Activated CD4-positive, alpha-beta T cell treated with anti-CD3 and anti-CD28 coated beads for 48 hours (primary cell): Measurements from ENCODE around the gene FHIT.

Source experiments
- DNase-seq: peaks from one replicate; pipeline ENCODE4 v3.0.0-alpha.2; 2020

FHIT gene

DNA sequence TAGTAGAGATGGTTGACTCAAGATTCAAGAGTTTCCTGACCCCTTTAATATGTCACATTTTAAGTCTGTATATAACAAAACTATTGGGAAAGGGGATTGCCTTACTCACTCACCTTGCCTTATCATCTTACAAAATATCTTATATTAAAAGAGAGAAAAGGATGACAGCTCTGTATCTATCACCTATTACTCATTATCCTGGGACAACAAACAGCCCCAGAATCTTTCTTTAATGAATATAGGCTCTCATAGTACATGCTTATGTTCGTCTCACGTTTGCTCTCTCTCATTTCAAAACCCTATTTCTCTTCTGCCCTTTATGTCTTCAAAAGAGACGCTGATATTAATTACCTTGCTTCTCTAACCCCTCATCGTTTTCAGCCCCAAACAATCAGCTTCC lies 1178.0 kb downstream of the FHIT start:
- DNase-seq: no peak

DNA sequence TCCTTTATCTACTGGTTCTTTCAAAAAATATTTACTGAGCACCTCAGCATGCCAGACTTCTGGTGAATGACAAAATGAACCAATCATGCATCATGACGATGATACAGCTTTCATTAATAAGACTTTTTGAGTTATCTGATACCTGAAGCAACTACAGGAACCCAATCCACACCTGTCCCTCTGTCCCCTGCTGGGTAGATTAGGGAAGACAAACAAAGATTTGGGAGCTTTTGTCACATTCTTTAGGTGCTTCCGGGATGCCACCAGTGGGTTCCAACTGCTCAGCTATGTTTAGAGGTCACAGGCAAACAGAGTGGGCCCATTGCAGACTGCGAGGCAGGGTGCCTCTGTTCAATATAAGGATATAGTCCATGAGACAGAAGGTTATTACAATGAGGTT lies 1180.9 kb downstream of the FHIT start:
- DNase-seq: no peak

DNA sequence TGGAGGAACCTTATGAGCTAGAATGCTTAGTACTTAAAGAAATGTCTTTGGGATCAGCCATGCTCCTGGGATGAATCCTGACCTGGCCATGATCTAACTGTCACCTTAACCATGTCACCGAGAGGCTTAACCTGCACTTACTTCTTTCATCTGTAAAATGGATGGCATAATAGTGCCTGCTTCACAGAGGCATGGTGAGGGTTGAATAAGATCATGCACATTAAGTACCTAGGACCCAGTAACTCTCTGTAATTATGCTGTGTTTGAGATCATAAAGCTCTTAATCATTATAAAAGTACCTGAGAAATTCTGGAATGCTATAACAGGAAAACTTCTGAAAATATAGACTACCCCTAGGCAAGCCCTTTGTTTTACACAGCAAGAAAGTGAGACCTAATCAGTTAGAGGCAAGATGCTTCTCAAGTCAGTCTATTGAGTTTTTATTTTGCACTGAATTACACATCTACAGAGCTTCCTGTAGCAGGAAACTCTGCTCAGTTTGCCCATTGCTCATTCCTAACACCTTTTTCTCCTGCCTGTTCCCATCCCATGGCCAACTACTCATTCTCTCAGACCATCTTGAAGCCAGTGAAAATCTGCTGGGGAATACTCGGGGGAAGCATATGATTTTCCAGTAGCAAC lies 1185.9 kb downstream of the FHIT start:
- no peak for DNase-seq

DNA sequence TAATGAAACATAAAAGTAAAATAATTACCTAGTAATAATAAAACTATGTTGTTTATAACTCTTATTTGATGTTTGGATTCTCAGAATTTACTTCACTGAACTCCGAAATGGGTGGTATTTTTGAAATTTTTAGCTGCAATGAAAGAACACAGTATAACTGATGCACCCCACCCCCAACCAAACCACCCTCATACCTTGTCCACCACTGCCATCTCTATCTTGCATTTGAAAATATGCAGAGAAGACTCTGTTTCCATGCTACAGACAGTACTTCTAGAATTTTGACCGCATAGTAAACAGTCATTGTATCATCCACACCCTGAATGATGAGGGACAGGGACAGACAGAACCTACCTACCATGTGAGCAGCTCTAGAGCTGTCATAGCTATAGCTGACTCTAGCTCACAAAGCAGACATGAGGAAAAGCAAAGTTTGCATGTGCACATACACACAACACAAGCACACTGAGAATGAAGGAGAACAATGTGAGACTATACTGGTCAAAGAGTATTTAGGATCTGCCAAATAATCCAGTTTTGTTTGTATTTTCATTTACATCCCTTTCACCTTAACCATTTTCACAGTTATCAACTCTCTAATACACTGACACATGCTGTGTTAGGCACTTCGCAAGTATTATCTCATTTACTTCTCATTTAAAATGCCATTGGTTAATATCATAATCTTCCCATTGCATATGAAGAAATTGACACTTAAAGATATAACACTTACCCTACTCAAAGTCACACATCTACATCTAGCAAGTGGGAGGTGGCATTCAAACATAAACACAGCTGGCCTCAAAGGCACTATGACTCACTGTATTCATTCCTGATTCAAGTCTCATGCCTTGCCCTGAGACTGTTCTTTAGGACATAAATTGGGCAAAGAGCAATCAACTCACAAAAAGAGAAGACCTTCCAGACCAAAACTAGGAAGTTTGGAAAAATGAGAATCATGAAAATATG lies 1186.8 kb downstream of the FHIT start:
- no peak for DNase-seq

DNA sequence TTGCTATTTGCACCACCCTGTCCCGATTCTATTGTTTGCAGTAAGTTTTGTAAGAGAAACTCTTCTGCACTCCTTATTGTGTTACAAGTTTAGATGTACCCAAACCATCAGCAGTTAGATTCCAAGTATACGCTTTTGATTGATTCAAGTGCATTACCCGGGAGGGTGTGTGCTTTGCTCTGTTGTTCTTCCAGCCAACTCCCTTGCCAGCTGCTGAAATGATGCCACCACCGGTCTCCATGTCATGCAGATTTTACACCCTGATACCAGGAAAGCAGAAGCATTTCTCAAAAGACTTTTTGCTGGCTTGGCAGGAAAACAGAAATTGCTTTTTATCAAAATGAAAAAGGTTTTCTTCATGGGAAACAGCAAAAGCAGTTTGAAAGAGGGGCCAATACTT lies 1194.8 kb downstream of the FHIT start:
- DNase-seq: peak; percentile 48

DNA sequence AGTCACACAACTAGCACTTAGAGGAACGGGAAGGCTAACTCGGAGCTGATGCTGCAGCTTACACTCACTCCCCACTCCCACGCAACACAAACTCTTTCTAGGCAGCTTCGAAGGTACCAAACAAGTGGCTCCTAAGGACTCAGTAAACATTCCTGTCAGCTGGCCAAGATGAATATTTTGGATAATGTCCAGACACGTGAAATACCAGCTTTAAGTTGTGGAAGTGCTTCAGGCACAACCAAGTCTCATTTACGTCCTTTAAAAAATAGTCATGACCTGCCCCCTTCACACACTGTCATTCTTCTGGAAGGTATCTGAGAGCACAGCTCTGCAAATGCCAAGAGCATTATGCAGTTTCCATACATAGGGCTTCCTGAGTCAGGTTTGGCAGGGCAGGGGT lies 1195.5 kb downstream of the FHIT start:
- no peak for DNase-seq

DNA sequence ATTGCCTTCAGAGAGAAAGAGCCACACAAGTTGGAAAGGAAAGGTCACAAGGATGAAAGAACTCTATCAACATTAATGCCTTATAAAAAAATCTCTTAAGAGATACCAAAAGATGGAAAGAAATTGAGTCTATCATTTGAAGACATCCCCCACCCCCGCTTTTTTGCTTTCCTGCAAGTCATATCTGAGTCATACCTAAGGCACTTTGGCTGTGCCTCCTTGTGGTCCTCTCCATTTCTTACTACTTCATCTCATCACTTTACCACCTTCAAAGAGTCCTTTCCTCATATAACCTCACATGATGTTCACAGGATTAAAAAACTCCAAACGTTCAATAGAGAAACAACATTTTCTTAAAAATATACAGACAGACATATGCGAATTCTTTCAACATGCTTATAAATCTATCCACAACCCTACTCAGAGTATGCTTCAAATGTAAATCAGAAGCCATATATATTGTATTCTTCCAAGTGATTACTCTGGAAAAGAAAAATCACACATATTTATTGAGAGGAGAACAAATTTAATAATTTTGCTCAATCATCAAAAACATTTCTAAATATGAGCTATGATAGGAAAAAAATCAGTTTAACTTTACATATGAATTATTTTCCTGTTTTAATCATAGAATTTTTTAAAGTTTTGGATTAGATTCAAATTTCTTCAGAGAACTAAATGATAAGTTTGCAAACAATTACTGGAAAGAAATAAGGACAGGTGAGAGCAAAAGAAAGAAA lies 1197.6 kb downstream of the FHIT start:
- peak; percentile 78 for DNase-seq

DNA sequence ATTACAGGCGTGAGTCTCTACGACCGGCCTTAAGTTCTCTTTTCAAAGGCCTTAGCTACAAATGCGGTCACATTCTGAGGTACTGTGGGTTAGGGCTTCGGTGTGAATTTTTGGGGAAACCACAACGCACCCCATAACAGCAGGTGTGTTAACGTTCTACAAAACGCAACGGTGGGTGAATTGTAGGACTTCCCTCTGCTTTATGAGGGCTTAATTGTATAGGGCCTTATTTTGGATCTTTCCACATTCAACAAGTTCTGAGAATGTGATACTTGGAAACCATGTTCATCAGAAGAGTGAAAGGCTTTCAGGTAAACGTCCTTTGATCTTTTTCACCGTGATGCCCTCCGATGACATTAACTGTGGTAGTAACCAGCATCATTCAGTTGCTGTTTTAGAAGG lies 1202.8 kb downstream of the FHIT start:
- DNase-seq: peak; percentile 54

DNA sequence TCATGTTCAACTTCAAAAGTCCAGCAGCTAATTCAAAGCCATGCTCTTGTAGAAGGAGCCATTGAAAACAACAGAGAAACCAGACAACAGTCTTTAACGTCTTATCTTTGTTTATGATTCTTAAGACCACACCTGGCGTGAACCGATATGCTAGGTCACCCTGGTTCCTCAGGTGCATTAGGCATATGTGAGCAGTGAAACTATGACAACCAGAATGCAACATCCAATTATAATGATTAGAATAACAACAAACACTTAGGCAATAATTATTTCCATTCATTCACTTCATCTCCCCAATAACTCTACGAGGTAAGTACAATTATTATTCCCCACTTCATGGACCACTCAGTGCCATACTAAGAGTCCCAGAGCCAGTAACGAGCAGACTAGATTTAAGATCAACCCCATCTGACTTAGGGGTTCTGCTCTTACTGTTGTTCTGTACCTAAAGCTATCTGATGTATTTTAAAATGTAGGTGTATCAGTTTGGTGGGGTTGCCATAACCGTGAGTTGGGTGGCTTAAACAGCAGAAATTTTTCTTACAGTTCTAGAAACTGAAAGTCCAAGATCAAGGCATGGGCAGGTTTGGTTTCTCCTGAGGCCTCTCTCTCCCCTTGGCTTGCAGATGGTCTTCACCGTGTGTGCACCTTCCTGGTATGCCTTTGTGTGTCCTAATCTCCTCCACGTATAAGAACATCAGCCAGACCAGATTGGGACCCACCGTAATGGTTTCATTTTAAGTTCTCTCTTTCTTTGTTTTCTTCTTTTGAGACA lies 1203.6 kb downstream of the FHIT start:
- DNase-seq: peak; percentile 15

DNA sequence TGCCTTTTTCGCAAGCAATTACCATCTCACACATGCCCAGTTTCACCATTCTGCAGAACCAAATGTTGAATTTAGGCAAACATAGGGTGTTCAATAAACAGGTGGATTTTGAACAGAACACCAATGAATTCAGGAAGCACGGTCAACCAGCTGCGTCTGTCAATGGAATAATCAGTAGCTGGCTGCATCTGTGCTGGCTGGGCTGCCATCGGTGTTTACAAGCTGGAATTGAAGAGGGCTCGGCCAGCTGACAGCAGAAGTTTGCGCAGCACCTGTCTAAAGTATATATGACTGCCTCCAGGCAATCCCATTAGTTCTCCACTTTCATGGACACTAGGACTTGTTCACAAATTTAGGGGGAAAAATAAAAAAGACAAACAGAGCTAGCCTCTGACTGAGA lies 1205.0 kb downstream of the FHIT start:
- no peak for DNase-seq

DNA sequence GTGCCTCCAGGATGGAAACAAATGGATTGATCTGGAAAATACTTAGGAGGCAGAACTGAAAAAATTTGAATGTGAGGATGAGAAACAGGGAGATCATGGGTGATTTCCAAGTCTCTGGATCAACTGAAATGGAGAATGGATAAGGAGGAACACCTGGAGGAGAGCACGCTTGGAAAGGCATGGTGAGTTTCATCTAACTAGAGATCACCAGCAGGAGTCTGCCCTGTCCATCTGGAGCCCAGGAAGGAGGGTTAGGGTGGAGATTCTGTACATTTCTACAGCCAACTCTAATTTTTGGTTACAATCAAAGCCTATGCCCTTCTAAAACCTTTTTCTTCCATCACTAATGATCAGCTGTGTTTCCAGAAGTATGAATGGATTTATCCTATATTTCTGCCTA lies 1205.6 kb downstream of the FHIT start:
- DNase-seq: no peak

DNA sequence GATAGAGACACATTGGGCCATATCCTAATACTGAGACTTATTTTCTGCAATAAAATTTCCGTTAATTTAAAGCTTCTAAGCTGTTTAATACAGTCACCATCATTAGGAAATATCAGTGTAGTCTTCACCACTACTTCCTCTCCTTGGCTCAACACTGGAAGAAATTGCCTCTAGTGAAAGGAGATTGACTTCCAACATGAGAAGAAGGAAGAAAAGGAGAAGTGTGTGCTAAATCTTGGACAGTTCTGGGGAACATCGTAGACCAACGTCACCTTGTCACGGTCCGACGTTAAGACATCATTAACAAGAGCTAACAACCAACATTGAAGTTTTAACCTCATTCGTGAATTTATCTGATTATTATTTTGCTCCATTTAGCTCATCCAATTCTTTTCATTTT lies 1214.4 kb downstream of the FHIT start:
- DNase-seq: no peak

DNA sequence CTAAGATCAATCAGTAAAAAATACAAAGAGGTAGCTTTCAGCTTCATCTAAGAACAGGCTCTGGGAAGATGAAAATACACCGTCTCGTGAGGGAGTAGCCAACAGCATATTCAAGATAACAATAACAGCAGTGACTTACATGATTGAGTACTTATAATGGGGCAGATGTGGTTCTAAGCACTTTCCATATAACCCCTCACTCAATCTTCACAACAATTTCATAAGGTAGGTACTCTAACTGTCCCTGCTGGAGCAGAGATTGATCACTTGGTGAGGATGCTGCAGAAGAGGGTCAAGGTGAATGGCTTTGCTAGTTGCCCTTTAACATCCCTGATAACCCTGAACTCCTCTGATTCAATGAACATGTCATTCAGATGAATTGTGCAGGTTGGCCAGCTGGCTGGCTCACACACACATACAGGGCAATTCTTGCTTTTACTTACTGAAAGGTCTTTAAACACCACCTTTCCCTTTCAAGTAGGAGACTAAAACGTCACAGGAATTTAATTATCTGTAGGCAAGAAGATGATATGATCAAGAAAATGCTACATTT lies 1217.3 kb downstream of the FHIT start:
- DNase-seq: no peak

DNA sequence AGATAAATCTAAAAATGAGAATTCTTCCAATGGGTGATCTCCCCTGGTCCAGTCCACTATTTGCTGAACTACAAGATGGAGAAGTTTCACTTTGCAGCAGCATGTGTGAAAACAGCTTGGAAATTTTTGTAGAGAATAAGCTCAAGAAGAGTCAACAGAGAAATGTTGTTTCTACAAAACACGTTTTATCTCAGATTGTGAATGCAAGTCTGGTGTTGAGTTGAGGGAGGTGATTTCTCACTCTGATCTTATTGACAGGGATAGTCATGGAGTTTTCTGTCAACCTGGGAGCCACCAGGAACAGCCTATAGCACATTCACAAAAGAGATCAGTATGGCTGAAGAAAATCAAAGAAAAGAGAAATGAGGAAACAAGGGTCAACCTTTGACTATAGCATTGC lies 1220.3 kb downstream of the FHIT start:
- DNase-seq: no peak

DNA sequence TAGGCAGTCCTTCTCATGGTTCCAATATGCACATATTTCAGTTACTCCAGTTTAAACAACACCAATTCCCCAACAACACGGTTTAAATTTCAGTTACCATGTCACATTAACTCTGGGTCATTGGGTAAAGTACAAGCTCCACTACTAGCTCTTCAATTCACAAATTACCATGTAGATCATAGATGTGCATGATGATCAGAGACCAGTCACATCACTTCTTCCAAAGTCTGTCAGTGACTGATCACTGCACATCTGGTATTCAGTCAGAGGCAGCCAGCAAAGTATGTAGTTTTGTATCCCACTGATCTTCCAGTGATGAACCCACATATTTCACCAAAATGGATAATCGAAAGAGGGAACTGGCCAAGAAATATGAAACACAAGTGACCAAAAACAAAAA lies 1223.0 kb downstream of the FHIT start:
- DNase-seq: no peak

DNA sequence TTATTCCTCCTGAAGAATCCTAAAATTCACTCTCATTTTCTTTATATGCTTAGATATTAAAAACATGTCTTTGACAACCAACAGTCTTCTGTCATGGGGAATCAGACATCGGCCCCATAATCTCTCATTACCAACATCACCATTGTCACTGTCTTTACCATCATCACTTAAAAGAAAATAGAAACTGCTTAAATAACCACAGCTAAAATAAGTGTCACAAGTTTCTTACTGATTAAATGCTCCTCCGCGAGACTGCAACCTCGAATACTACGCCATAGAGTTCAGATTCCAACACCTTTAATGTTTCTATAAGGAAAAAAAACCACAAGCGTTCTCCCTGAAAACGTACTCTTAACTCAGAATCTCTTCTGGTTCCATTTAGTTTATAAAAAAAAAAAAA lies 1223.9 kb downstream of the FHIT start:
- no peak for DNase-seq

DNA sequence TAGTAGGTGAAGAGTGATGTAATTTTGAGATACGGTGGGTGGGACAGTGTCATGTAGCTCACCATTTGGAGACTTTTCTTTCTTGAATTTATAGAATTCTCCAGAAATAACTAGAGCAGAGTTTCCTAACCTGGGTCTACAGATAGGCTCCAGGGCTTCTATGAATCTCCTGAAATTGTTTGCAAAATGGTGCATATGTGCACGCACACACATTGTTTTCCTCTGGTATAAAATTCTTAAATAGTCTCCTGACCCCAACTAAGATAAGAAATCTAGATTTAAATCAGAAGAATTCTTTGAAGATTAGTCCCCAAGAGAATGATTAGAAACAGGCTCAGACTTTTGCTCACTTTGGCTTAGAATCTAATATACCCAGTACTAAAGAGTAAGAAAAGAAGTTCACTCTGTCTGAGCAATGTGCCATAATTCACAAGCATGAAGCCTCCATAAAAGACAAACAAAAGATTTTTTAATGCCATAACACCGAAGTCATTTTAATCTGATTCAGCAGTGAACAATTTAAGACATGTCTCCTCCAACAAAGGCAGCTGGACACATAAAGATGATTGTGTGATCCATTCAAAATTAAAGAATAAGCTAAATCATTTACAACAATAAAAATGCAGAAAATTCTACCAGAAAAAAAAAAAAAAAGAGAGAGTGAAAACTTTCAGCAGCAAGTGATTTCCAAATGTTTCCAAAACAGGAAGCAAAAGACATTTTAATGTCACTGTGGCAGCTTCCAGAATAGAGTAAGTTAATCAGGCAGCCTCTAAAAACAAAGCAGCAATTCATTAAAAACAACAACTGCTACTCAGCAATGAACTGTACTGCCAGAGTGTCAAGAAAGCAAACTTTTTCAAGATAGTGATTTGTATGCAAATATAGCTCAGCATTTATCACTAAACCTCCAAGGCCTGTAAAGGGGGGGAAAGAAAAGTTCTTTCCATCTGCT lies 1225.9 kb downstream of the FHIT start:
- DNase-seq: no peak

DNA sequence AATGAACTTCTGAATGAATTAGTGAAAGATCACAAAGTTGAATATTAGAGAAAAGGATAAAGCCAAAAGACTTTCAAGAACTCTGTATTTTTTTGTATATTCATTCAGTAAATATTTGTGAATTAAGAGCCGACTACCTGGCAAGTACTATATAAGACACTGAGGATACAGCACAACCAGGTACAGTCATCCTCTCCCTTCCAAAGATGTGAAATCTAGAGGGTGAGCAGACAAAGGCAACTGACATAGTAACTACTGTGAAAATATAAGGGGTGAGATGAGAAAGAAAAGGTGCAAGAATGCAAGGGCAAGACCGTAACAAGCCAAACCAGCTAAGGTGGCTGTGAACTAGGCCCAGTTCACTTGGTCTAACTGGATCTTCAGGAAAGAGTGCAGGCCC lies 1226.9 kb downstream of the FHIT start:
- no peak for DNase-seq

DNA sequence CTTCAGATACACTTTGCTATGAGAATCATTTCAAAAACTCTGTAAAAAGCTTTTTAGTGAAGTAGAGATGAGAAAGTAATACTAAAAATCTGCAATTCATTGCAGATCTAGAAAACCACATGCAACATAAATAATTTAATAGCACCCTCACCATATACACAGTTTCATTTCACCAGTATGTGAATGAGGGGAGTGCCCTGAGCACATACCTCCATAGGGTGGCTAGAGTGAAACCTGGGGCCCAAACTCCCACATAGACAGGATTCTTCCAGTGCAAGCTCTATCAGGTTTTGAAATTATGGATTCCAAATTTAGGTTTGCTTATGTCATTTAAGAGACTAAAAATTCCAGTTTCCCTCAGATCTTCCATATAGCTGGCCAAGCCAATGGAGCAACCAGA lies 1228.1 kb downstream of the FHIT start:
- DNase-seq: no peak

DNA sequence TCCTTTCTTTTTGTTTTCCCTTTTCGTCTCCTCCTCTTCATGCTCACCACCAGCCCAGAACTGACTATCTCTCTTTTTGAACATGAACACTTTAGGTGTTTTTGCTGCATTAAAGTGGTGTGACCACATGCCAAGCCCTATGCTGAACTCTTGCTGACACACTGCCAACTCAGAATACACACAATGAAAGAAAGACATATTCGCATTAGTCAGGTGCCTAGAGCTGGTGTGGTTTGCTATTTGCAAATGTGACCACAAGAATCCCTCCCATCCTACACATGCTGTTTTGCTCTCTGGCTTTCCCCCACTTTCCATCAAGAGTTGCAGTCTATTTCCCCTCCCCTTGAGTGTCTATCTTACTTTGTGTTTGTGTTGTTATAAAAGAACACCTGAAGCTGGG lies 1233.6 kb downstream of the FHIT start:
- peak; percentile 74 for DNase-seq

DNA sequence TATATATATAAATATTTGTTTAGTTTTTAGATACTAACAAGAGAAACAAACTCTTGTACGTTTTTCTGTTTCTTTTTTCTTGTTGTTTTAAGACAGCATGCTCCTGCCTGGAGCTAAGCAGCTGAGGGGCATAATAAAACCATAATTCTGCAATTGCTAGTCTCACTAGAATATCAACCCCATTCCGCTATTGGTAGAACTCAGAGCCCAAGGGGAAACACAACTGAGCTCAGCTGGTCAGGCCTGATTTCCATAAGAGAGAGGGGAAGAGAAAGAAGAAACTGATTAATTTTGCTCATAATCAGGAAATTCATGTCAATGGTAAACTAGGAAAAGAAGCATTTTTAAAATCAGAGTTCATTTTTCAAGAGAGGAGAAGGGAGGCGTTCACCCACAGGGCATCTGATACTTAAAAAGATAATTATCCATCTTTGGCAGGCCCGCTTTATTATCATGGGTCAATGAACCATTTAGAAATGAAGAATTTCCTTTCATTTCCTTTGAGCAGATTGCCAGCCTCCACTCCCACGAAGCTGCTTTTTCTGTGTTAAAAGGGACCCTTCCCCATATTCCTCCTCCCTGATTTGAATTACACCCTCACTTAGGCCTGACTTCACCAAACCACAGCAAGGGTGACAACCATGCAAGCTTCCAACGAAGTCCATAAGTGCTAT lies 1236.1 kb downstream of the FHIT start:
- DNase-seq: no peak
